Activated CD4-positive, alpha-beta T cell treated with anti-CD3 and anti-CD28 coated beads, Interleukin-2, amount 10 ng/mL, durations not matched to agents 7 days and 5 days (primary cell): ENCODE data around the gene PYGB. TPM values are rescaled to one million over a fixed set of nuclear protein-coding genes. Genes with fewer than 3 reads are reported as not detected.
"Not testable (repeated sequence)": the region's sequence is repeated elsewhere in the genome, so short reads cannot be mapped to it uniquely, and the experiment has no call there.

ENCODE experiments used
- CTCF ChIA-PET: fragments of 350-600 bp; sonication (Branson Sonifier 250); formaldehyde crosslinking; loops from one replicate; lab custom pipeline; 2021; ENCODE audit warnings: antibody characterized with exemption; lab: Charles Lee
- POLR2A ChIA-PET: fragments of 350-600 bp; sonication (Branson Sonifier 250); formaldehyde crosslinking; loops from one replicate; lab custom pipeline; 2021; ENCODE audit warnings: antibody characterized with exemption; lab: Charles Lee
- DNase-seq: peaks from one replicate; pipeline ENCODE4 v3.0.0-alpha.2; 2020
- H3K27ac Mint-ChIP-seq: one replicate; pipeline ENCODE4 v1.8.0; 2021; ENCODE audit warnings: mild to moderate bottlenecking, moderate library complexity, mixed read lengths
- H3K27me3 Mint-ChIP-seq: one replicate; pipeline ENCODE4 v1.8.0; 2021; ENCODE audit warnings: mixed read lengths
- H3K36me3 Mint-ChIP-seq: one replicate; pipeline ENCODE4 v1.8.0; 2021; ENCODE audit warnings: low read depth, mixed read lengths
- H3K4me1 Mint-ChIP-seq: one replicate; pipeline ENCODE4 v1.8.0; 2021; ENCODE audit warnings: mixed read lengths
- H3K4me3 Mint-ChIP-seq: one replicate; pipeline ENCODE4 v1.8.0; 2021; ENCODE audit warnings: mild to moderate bottlenecking, moderate library complexity, mixed read lengths
- H3K9me3 Mint-ChIP-seq: one replicate; pipeline ENCODE4 v1.8.0; 2021; ENCODE audit warnings: mixed read lengths
- total RNA-seq, 2 experiments: library from RNA; stranded (reverse); gene quantifications; one replicate each; pipeline ENCODE4 v1.2.3, GENCODE V29; 2021

Gene PYGB
- total RNA-seq, 2 experiments from 2014 or later = 28.7 to 30.2 TPM

DNA sequence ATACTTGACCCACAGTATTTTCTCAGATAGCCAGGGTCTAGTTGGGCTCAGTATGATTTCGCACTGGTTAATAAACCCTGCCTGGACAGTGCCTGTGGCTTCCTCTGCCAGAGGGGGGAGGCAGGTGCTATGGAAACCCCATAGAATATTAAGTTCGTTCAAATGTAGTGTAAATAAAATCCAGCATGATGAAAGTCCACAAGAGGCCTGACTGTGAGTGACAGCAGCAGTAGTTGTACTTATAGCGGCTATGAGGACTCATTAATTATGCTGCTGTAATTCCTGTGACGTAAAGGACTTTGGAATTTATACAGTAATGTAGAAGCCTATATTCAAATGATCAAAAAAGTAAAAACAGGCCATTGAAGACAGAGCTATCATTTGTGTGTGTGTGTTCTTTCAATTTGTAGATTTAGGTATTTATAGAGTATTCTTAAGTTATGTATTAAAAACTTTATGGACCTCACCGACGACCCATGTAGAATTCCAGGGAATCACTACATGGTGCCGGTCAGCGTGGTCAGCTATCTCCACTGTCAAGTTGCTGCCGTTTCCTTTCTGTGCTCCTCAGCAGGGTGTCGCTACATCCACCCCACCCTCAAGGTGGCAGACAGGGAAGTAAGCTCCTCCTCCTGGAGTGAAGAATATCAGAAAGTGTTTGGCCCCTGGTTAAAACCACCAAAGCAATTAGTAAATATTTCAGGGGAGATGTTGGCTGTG is 10.0 kb downstream of the PYGB start:
- Mint-ChIP-seq H3K27ac (no peak overlapping the region), H3K4me1 (peaks cover 41% of the 10 kb centered on the region), H3K4me3 (no peak overlapping the region), H3K27me3 (no peaks in the 10 kb centered on the region), H3K36me3 (peaks cover 29% of the 10 kb centered on the region), H3K9me3 (no peaks in the 10 kb centered on the region)
- DNase-seq = no peak
- CTCF ChIA-PET = interaction anchor here (0.6 to 0.7 kb wide), 2 partner anchors 10 to 164 kb away, joined by 3 to 4 read pairs; partner anchors contain the start of gene PYGB
- POLR2A ChIA-PET = no interaction called here

DNA sequence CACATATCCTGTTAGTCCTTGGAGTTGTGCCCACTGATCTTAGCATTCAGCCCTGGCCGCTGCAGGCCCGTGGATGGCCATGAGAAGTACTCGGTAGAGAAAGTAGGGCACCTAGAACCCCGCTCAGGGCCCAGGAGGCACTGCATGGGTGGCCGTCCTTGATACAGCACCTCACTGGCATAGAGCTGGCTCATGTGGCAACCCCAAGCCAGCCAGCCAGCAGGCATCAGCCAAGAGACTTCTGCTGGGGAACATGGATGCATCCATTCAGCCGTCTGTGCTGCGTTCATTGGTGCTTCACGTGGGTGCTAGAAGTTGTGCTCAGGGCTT is 10.6 kb downstream of the PYGB start:
- H3K9me3 Mint-ChIP-seq = no peaks in the 10 kb centered on the region
- no peak overlapping the region for H3K4me3 Mint-ChIP-seq
- peaks cover 40% of the 10 kb centered on the region for H3K4me1 Mint-ChIP-seq
- POLR2A ChIA-PET = no interaction called here
- H3K36me3 Mint-ChIP-seq = peaks cover 30% of the 10 kb centered on the region
- no peak for DNase-seq
- CTCF ChIA-PET = interaction anchor here (0.7 kb wide), 1 partner anchor 11 kb away, joined by 4 read pairs; the partner anchor contains the start of gene PYGB
- H3K27ac Mint-ChIP-seq = no peak overlapping the region
- no peaks in the 10 kb centered on the region for H3K27me3 Mint-ChIP-seq

DNA sequence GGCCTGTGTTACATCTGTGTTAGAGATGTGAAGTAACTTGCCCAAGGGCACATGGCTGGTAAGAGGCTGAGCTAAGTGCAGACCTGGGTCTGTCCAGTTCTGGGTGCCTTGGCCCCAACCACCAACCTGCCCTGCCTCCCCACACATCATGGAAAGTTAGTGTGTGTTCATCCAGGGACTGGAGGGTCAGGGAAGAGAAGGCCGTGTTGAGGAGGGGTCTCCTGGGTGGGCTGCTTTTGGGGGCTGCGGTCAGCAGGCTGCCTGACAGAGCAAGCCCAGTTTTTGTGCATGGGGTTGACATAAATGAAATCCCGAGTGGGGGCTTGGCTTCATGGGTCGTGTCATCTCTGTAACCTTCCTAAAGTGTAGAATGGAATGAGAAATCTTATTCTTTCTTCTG is 10.9 kb downstream of the PYGB start:
- Mint-ChIP-seq H3K36me3 (peaks cover 30% of the 10 kb centered on the region), H3K4me1 (peaks cover 40% of the 10 kb centered on the region), H3K27me3 (no peaks in the 10 kb centered on the region), H3K4me3 (no peak overlapping the region), H3K9me3 (no peaks in the 10 kb centered on the region), H3K27ac (no peak overlapping the region)
- POLR2A ChIA-PET = no interaction called here
- CTCF ChIA-PET = interaction anchor here (0.7 kb wide), 1 partner anchor 11 kb away, joined by 4 read pairs; the partner anchor contains the start of gene PYGB
- no peak for DNase-seq

DNA sequence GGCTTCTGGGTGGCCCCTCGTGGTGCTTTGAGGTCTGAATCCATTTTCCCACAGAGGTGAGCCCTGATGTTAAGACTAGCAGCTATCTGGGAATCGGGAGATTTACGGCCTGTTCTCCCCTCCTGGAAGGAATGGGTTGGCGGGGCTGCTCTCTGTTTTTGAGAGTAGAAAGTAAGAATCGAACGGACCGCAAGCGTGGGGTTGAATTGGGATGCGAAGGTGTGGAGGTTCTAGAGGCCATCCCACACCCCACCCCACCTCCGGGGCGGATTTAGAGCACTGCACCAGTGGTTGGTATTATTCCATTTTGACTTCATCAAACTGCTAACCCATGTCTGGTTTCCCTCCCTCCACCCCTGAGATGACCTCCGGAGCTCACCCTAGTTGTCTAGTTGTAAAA is 11.5 kb downstream of the PYGB start:
- H3K27ac Mint-ChIP-seq = no peak overlapping the region
- no peaks in the 10 kb centered on the region for H3K9me3 Mint-ChIP-seq
- no peak overlapping the region for H3K4me3 Mint-ChIP-seq
- no peak for DNase-seq
- peaks cover 30% of the 10 kb centered on the region for H3K36me3 Mint-ChIP-seq
- POLR2A ChIA-PET = no interaction called here
- CTCF ChIA-PET = interaction anchor here (1.5 kb wide), 1 partner anchor 39 kb away, joined by 3 read pairs; no protein-coding TSS in a partner anchor
- H3K4me1 Mint-ChIP-seq = peaks cover 39% of the 10 kb centered on the region
- no peaks in the 10 kb centered on the region for H3K27me3 Mint-ChIP-seq

DNA sequence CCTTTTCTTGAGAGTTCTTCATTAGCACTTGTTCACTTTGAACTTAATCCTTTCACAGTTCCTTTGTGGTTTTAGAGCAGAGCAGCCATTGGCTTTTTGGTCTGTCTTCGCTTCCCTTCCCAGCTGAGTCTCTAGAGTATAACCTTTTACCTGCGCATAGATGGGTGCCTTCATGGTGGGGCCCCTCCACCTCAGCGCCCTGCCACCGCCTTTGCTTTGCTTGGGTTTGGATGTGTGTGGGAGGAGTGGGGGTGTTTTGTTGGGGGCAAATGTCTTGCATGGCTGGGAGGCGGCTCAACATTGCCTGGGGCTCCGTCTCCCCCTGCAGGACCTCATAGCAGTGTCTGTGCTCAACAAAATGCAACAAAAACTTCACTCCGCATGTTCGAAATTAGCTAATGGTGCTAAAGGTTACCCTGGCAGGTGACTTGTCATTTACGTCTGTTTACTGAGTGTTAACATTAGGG is 11.9 kb downstream of the PYGB start:
- CTCF ChIA-PET = interaction anchor here (1.1 to 1.6 kb wide), 4 partner anchors 8 to 46 kb away, joined by 3 to 4 read pairs (median 3); no protein-coding TSS in a partner anchor
- Mint-ChIP-seq H3K4me1 (peaks cover 38% of the 10 kb centered on the region), H3K36me3 (peaks cover 30% of the 10 kb centered on the region), H3K27me3 (no peaks in the 10 kb centered on the region), H3K27ac (peak overlapping the region; percentile 10), H3K4me3 (no peak overlapping the region), H3K9me3 (no peaks in the 10 kb centered on the region)
- POLR2A ChIA-PET = no interaction called here
- DNase-seq = no peak

DNA sequence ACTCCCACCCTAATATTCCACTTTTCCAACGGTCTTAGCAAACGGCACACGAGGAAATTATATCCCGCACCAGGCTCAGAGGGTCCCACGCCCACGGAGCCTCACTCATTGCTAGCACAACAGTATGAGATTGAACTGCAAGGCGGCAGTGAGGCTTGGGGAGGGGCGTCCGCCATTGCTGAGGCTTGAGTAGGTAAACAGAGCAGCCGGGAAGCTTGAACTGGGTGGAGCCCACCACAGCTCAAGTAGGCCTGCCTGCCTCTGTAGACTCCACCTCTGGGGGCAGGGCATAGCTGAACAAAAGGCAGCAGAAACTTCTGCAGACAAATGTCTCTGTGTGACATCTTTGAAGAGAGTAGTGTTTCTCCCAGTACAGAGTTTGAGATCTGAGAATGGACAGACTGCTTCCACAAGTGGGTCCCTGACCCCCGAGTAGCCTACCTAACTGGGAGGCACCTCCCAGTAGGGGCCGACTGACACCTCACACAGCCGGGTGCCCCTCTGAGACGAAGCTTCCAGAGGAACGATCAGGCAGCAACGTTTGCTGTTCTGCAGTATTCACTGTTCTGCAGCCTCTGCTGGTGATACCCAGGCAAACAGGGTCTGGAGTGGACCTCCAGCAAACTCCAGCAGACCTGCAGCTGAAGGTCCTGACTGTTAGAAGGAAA is 13.0 kb downstream of the PYGB start:
- Mint-ChIP-seq H3K27ac (peak overlapping the region; percentile 52), H3K36me3 (peaks cover 30% of the 10 kb centered on the region), H3K4me1 (peaks cover 38% of the 10 kb centered on the region)
- POLR2A ChIA-PET, H3K9me3 Mint-ChIP-seq, H3K27me3 Mint-ChIP-seq, H3K4me3 Mint-ChIP-seq, DNase-seq: not testable (repeated sequence)
- CTCF ChIA-PET = interaction anchor here (0.6 to 1.6 kb wide), 4 partner anchors 9 to 697 kb away, joined by 3 to 4 read pairs (median 3); no protein-coding TSS in a partner anchor

DNA sequence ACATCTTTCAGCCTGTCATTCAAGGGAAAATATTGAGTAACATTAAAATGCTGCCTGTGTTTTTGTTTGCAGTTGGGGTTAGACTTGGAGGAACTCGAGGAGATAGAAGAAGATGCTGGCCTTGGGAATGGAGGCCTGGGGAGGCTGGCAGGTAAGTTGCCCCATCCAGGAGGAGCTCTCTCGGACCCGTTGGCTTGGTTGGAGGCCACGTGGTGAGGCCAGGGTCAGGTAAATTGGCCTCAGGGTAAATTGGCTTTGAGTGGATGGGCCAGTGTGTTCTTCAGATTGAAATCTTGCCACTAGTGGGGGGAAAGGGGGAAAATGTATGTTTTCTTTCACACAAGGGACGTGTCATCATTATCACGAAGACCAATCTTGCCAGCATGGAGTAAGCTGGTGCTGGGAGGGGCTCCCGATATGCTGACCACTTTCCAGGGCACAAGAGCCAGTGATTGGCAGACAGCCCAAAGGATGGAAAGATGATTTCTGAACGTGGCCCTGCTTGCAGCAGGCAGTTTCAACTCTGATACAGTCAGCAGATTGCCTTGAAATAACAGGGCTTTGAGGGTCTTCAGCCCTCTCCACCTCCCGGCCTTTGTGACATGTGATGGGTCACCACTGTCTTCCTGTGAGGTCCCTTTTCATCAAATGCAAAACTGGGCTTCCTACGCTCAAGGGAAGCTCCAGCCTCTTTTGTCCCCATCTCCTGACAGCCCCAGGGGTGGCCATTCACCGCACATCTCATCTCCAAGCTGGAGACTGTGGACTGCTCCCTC is 21.4 kb downstream of the PYGB start:
- no peak for DNase-seq
- ChIA-PET CTCF (interaction anchor here (1.5 kb wide), 1 partner anchor 22 kb away, joined by 4 read pairs; no protein-coding TSS in a partner anchor), POLR2A (no interaction called here)
- no peak overlapping the region for H3K4me3 Mint-ChIP-seq
- H3K9me3 Mint-ChIP-seq = no peaks in the 10 kb centered on the region
- H3K4me1 Mint-ChIP-seq = no peaks in the 10 kb centered on the region
- no peak overlapping the region for H3K27ac Mint-ChIP-seq
- no peaks in the 10 kb centered on the region for H3K27me3 Mint-ChIP-seq
- H3K36me3 Mint-ChIP-seq = peaks cover 8% of the 10 kb centered on the region

DNA sequence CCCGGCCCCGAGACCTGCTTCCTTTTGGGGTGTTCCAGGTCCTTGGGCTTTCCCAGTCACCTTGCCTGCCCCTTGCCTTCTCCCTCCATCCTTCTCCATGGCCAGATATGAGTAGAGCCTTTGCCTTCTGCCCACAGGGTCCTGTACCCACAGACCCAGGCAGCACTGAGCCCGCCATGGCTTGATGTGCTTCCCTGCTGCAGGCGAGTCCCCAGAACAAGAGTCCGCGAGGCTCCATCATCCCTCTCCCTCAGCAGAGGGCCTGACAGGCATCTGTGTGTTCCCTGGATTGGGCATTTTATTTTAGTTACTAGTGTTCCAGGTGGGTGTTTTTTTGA is 21.9 kb downstream of the PYGB start:
- H3K9me3 Mint-ChIP-seq = no peaks in the 10 kb centered on the region
- DNase-seq = no peak
- CTCF ChIA-PET = interaction anchor here (1.5 kb wide), 1 partner anchor 23 kb away, joined by 4 read pairs; no protein-coding TSS in a partner anchor

DNA sequence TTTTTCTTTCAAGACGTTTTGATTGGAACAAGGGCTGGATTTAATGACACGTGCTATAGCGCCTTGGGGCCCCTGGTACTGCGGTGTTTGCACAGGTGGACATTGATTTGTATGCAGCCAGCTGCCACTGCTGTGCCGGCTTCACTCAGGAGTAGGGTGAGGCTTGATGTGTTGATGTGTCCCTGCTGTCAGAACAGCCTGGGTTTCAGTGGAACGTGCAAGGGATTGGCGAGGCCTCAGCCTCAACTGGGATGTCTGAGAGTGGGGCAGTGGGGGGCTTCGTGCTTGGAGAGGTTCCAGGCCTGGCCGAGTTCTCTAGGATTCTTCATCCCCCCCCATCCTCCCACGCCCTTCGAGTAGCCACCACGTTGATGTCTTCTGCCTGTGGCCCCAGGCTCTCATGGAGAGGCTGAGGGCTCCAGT is 23.0 kb downstream of the PYGB start:
- DNase-seq = no peak
- Mint-ChIP-seq H3K4me3 (no peak overlapping the region), H3K36me3 (peaks cover 8% of the 10 kb centered on the region), H3K4me1 (no peaks in the 10 kb centered on the region), H3K27ac (no peak overlapping the region), H3K27me3 (no peaks in the 10 kb centered on the region), H3K9me3 (no peaks in the 10 kb centered on the region)
- CTCF ChIA-PET = no interaction called here
- POLR2A ChIA-PET = no interaction called here

More for the DNA sequence above, 21.9 kb downstream of the PYGB start:
- H3K4me1 Mint-ChIP-seq = no peaks in the 10 kb centered on the region
- H3K27me3 Mint-ChIP-seq = no peaks in the 10 kb centered on the region
- H3K27ac Mint-ChIP-seq = no peak overlapping the region
- H3K4me3 Mint-ChIP-seq = no peak overlapping the region
- POLR2A ChIA-PET = no interaction called here
- H3K36me3 Mint-ChIP-seq = peaks cover 8% of the 10 kb centered on the region

DNA sequence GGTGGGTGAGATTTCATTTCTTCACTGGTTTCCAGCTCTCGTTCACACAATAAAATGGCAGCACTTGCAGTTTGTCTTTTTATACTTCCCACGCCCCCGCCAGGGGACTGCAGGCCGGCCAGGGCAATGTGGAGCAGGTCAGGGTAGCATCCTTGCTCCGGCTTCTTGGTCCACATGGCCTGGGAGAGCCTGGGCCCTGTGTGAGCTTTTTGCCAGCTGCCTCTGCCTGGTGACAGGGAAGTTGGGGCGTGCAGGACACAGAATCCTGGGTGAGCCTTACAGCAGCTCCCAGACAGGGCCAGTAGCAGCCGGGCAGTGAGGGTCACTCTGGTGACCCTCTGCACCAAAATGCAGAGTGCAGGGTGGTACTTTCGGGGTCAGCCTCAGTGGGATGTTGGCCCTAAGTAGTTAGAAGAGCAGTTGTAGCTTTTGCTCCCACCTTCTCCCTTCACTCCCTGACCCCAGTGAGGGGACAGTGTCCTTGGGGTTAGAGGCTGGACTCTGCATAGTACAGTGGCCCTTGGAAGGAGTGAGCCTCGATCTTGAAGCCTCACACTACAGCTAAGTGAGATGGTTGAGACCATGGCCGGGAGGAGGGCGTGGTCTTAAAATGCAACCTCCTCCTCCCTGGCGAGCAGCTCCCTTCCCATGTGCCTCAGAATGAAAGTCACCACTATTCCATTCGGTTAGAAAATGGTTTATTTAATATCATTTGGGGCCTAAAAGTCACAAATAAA is 23.8 kb downstream of the PYGB start:
- ChIA-PET CTCF (interaction anchor here (0.8 kb wide), 1 partner anchor 47 kb away, joined by 3 read pairs; no protein-coding TSS in a partner anchor), POLR2A (no interaction called here)
- Mint-ChIP-seq H3K9me3 (no peaks in the 10 kb centered on the region), H3K36me3 (peaks cover 8% of the 10 kb centered on the region), H3K27ac (no peak overlapping the region), H3K27me3 (no peaks in the 10 kb centered on the region), H3K4me1 (no peaks in the 10 kb centered on the region), H3K4me3 (no peak overlapping the region)
- no peak for DNase-seq

DNA sequence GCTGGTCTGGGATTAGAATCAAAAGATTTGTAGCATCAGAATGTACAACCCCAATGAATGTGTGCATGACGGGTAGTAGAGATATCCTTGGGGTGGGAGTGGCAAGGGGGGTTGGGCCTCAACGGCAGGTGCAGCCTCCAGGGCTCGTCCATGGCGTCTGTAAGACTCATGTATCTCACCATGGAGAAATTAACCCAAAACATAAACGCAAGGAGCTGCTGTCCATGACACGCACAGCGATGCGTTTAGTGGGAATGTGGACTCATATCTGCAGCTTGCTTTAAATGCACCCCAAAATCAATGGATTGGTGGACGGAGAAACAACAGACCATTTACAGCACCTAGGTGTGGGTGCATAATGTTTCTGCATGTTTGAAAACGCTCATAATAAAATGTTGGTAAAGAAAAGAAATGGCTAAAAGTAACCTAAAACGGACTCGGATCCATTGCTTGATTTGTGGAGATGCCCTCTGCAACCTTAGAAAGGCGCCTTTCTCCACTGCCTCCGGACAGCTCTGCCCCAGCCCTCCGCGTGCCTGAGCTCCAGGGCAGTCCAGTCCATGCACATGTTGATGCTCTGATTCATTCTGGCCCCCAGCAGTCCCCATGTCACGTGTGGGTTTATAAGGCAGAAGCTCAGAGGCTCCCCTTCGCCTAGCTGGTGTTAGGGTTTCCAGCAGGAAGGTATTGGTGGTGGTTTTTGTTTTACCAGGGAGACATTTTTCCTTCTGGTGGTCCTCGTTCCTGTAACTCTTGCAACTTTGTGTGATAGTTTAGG is 24.5 kb downstream of the PYGB start:
- H3K4me1 Mint-ChIP-seq = no peaks in the 10 kb centered on the region
- no peaks in the 10 kb centered on the region for H3K27me3 Mint-ChIP-seq
- H3K36me3 Mint-ChIP-seq = peaks cover 8% of the 10 kb centered on the region
- no peak for DNase-seq
- ChIA-PET CTCF (interaction anchor here (1.2 kb wide), 1 partner anchor 10 kb away, joined by 3 read pairs; no protein-coding TSS in a partner anchor), POLR2A (no interaction called here)
- no peak overlapping the region for H3K4me3 Mint-ChIP-seq
- no peak overlapping the region for H3K27ac Mint-ChIP-seq
- no peaks in the 10 kb centered on the region for H3K9me3 Mint-ChIP-seq
